ENCODE results near the gene RNF7.
"Not testable (repeated sequence)": the region's sequence is repeated elsewhere in the genome, so short reads cannot be mapped to it uniquely, and the experiment has no call there.

Gene RNF7

GRCh38 chr3:141735770-141736465 is 2.2 kb upstream of the RNF7 start:
- no peak for DNase-seq

- no peak for DNase-seq
These were observed 1.0 kb upstream of the RNF7 start for GRCh38 chr3:141737093-141737492.

DNA sequence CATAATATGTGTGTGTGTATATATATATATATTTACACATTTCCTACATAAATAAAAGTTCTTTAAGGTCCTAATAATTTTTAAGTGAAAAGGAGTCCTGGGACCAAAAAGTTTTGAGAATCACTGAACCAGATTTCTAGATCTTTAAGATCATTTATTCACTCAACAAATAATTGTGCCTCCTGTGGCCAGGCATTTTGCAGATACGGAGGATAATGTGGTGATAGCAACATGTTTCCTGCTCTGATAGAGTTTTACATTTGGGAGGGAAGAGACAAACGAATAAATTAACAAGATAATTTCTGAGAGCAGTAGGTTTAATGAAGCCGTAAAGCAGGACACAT is 448 bp upstream of the RNF7 start:
- no peak for DNase-seq

DNA sequence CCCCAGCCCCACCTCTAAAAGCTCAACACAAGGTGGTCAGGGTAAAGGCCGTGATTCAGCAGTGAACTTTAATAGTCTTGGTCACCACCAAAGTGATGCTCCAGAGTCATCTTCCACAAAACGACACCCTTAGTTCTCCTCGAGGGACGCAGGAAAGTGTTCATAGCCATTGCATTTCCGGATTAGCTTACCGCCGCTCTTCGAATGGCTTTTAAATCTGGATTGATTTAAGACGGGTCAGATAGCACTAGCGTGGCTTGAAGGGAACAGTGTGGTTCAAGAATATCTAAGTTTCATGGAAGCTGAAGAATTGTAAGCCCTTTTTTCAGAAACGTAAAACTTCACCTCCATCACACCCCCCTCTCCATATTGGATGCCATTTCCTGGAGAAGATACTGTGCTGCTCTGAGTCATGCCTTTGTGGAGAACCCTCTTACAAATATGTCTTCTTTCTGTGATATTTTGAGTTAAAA is 829 bp downstream of the RNF7 start:
- peak; percentile 28 for DNase-seq

DNA sequence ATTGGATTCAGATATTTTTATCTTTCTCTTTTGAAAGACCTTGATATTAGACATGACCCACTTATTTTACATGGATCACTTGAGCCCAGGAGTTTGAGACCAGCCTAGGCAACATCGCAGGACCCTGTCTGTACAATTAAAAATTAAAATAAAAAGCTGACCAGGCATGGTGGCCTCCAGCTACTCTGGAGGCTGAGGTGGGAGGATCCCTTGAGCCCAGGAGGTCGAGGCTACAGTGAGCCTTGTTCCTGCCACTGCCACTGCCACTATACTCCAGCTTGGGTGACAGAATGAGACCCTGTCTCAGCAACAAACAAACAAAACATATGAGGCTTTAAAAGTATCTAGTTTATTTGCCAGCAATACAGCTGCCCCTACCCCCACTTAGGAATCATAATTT is 1.6 kb downstream of the RNF7 start:
- DNase-seq: no peak

GRCh38 chr3:141740349-141740748 is 2.3 kb downstream of the RNF7 start:
- no peak for DNase-seq

DNA sequence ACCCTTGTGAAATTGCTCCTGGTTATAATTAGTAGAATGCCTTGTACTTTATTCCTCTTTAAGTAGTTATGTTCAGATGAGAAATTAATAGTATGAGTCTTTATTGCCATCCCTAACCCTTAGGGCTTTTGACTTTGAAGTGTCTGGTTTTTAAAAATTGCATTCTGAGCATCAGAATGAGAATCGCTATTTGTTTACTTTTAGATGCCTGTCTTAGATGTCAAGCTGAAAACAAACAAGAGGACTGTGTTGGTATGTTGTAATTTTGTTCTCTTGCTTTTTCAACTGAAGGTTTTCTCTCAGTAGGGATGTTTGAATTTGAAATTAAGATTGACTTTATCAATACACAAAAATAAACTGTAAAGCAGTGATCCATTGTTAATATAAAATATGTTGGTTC is 5.2 kb downstream of the RNF7 start:
- no peak for DNase-seq

GRCh38 chr3:141746962-141747361 is 8.9 kb downstream of the RNF7 start:
- no peak for DNase-seq

DNA sequence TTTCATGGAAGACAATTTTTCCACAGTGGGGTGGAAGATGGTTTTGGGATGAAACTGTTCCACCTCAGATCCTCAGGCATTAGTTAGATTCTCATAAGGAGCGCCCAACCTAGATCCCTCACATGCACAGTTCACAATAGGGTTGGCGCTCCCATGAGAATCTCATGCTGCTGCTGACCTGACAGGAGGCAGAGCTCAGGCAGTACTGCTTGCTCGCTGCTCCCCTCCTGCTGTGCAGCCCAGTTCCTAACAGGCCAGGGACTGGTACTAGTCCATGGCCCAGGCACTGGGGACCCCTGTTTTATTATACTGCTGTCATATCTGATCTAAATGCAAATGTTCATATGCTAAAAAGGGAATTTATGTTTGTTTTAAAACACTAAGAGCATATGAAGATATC is 15.3 kb downstream of the RNF7 start:
- no peak for DNase-seq

GRCh38 chr3:141754032-141754431 is 15.9 kb downstream of the RNF7 start:
- no peak for DNase-seq

GRCh38 chr3:141762552-141762951 is 24.5 kb downstream of the RNF7 start:
- not testable (repeated sequence) for DNase-seq

- DNase-seq: no peak
These were observed 25.1 kb downstream of the RNF7 start, which contains the start of gene GRK7 for GRCh38 chr3:141763088-141763750. TSS of gene GRK7 (plus strand) at chr3:141763408. CDS start at chr3:141778285, 14,877 bp downstream.

GRCh38 chr3:141764045-141764444 is 25.9 kb downstream of the RNF7 start:
- no peak for DNase-seq

DNA sequence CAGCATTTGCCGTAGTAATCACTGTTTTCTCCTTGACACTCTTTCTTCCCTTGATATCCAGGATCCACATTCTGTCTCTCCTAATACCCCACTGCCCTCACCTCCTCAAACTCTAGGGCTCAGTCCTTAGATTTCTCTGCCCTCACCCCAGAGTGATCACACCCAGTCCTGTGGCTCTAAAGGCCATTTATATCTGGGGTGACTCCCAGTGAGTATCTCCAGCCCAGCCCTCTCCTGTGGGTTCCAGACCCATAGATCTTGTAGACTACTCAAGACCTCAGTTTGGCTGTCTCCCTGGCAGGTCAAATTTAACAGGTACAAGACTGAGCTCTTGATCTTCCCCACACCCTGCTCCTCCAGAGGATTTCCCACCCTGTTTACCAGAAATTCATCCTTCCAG is 26.4 kb downstream of the RNF7 start:
- no peak for DNase-seq

- DNase-seq: no peak
These were observed 26.9 kb downstream of the RNF7 start for GRCh38 chr3:141764986-141765385.

- no peak for DNase-seq
These were observed 29.0 kb downstream of the RNF7 start for GRCh38 chr3:141767066-141767465.

- no peak for DNase-seq
These were observed 31.3 kb downstream of the RNF7 start for GRCh38 chr3:141769221-141769894.

GRCh38 chr3:141773676-141774075 is 35.6 kb downstream of the RNF7 start:
- DNase-seq: no peak

- DNase-seq: no peak
These were observed 38.3 kb downstream of the RNF7 start for GRCh38 chr3:141776376-141776775.

- DNase-seq: no peak
These were observed 38.8 kb downstream of the RNF7 start for GRCh38 chr3:141776885-141777284.

DNA sequence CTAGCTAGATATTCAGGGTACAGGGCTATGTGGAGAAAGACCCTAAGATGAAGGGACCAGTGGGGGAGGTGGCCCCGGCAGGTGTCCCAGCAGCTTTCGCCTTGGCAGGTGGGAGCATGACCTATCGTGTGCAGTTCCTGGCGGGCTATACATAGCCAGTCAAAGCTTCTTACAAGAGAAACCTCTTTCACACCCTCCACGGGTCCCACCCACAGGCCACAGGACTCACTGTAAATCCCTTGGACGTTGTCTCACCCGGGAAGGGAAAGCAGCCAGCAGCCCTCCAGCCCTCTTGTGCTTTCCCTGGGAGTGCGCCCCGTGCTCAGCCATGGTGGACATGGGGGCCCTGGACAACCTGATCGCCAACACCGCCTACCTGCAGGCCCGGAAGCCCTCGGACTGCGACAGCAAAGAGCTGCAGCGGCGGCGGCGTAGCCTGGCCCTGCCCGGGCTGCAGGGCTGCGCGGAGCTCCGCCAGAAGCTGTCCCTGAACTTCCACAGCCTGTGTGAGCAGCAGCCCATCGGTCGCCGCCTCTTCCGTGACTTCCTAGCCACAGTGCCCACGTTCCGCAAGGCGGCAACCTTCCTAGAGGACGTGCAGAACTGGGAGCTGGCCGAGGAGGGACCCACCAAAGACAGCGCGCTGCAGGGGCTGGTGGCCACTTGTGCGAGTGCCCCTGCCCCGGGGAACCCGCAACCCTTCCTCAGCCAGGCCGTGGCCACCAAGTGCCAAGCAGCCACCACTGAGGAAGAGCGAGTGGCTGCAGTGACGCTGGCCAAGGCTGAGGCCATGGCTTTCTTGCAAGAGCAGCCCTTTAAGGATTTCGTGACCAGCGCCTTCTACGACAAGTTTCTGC is 40.1 kb downstream of the RNF7 start:
- no peak for DNase-seq

DNA sequence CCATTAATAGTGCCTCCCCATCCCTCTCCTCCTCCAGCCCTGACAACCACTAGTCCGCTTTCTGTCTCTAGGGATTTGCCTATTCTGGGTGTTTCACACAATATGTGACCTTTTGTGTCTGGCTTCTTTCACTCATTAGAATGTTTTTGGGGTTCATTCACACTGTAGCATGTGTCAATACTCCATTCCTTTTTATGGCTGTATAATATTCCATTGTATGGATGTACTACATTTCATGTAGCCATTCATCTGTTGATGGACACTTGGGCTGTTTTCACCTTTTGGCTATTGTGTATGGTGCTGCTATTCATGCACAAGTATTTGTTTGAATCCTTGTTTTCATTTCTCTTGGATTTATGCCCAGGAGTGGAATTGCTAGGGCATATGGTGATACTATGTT is 41.6 kb downstream of the RNF7 start:
- no peak for DNase-seq

DNA sequence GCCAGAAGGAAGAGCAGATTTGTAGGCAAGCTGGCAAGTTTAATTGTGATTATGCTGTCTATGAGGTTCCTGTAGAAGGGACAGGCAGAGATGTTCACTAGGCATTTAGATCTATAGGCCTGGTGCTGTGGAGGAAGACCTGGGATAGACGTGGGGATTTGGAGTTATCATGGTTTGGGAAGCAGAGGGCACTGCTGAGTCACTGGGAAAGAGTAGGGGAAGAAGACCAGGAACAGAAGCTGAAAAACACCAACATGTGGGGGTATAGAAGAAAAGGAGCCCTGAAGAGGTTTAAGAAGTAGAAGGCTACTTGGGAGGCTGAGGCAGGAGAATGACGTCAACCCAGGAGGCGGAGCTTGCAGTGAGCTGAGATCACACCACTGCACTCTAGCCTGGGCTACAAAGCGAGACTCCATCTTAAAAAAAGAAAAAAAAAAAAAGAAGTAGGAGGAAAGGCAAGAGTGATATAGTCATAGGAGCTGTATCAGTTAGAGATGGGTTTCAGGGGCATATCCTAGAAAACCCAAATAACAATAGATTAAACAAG is 44.4 kb downstream of the RNF7 start:
- DNase-seq: no peak

All from NCI-H2029 treated with DMSO at 0.1 percent for 48 hours (cell line).